T-helper 1 cell (primary cell): ENCODE data around the gene FAM193A.
"Not testable (repeated sequence)": the region's sequence is repeated elsewhere in the genome, so short reads cannot be mapped to it uniquely, and the experiment has no call there.

ENCODE experiments used
- DNase-seq, 5 donors: peaks; one replicate each; pipeline ENCODE4 v3.0.0-alpha.2; 2012 to 2020

Gene FAM193A

GRCh38 chr4:2731907-2732317, 195.5 kb downstream of the FAM193A start:
- no peak for DNase-seq

DNA sequence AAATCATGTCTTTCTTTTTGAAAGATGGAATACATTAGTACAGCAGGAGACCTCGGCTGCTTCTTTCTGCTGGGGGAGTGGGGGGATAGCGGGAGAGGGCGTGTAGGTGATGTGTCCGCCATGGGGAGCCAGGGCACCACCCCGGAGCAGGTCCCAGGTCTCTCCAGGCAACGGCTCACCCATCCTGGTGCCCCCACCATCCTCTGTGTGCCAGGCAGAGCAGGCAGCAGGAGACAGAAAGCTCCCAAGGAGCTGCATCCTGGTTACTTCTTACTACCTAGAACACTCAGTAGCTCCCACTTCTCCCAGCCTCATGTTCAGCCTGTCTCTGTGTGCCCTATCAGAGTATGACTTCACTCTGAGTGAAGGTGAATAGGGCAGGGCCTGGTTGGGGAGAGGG, 196.1 kb downstream of the FAM193A start:
- no peak for DNase-seq

GRCh38 chr4:2733001-2733843, 196.8 kb downstream of the FAM193A start:
- DNase-seq = no peak

- DNase-seq = no peak
These were observed 197.6 kb downstream of the FAM193A start for GRCh38 chr4:2733844-2734574.

DNA sequence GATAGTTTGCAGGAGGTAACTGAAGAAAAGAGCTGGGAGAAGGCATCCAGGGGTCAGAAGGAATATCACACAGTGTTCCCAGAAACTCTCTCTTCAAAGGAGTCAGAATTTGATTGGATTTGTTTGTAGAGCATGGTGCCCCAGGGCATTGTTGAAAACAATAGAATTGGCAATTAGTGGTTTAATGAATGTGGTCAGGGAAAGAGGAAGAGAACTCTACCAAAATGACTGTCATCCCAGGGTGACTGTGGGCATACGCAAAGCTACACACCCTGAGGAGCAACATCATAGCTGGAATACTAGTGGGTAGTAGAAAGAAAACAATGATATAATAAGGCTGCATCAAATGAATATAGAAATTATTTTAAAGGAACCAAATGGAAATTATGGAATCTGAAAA, 198.2 kb downstream of the FAM193A start:
- no peak for DNase-seq

DNA sequence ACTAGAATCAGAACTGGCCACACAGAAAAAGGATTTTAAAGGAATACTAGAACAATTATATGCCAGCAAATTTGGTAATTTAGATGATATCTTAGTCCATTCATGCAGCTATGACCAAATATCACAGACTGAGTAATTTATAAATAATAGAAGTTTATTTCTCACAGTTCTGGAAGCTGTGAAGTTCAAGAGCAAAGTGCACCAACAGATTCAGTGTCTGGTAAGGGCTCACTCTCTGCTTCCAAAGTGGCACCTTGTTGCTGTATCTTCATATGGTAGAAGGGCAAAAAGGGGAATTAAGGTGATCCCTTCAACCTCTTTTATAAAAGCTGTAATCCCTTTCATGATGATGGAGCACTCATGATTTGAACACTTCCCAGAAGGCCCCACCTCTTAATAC, 199.4 kb downstream of the FAM193A start:
- no peak for DNase-seq

DNA sequence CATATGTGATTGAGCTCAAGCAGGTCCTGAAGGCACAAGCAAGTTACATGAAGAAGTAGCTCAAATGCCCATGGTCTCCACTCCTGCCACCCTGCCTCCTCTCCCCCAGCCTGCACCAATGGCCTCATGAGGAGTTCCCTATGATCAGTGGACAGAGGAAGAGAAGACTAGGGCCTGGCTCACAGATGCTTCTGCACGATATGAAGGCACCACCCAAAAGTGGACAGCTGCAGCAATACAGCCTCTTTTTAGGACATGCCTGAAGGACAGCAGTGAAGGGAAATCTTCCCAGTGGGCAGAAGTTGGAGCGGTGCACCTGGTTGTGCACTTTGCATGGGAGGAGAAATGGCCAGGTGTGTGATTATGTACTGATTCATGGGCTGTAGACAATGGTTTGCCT, 201.8 kb downstream of the FAM193A start:
- not testable (repeated sequence) for DNase-seq

DNA sequence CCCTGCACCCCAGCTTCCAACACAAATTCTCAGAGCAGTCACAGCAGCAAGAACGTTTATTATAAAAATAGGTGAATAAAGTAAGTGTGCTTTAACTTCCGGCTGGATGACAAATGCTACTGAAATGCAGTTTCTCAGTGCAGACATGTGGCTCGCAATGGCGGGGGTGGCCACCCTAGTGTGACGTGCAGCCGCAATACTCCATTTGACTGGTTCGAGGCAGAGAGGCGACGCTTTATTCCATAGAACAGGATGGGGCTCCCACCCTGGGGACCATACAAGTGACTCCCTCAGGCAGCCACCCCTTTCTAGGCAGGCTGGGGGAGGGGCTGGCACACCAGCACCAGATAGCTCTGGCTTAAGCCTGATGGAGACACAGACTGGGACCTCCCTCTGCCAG, 205.2 kb downstream of the FAM193A start:
- DNase-seq = no peak

- no peak for DNase-seq
These were observed 205.8 kb downstream of the FAM193A start for GRCh38 chr4:2742081-2742822.

DNA sequence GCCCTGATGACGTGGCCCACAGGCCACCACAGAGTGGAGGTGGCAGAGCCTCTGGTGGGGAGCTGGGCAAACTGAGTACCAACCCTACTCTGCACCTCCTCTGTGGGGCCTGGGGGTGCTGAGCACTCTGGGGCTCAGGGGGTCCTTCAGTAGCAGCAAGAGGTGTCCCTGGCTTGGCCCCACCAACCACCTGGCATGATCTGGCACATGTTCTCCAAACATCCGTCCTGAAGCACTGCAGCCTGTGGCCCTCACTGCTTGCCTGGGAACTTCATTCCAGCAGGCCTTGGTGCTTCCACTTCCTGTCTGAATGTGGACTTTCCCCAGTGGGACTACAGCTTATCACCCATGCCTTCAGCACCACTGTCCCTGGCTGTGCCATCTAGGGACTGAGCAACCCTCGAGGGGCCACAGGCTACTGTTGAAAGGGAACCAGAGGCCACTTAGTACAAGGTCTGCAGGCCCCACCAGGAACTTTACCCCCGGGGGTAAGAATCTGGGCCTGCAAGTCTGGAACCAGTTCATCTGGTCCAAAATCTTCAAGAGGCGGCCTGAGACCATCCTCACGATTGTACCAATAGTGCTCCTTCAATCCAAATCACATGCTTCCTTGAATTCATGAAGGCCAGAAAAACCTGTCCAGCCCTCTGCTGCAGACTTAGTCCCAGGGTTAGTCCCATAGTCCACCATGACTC, 206.5 kb downstream of the FAM193A start:
- DNase-seq = no peak

GRCh38 chr4:2743518-2744445, 207.3 kb downstream of the FAM193A start:
- DNase-seq = no peak

- DNase-seq = no peak
These were observed 208.3 kb downstream of the FAM193A start for GRCh38 chr4:2744576-2745270.

- no peak for DNase-seq
These were observed 209.1 kb downstream of the FAM193A start for GRCh38 chr4:2745516-2745915.

- peak; percentile 69 to 95 (median 82) for DNase-seq
These were observed 209.7 kb downstream of the FAM193A start for GRCh38 chr4:2745981-2746806.

- peak in 1 of 5 donors; percentile 31 for DNase-seq
These were observed 210.6 kb downstream of the FAM193A start for GRCh38 chr4:2746891-2747695.

DNA sequence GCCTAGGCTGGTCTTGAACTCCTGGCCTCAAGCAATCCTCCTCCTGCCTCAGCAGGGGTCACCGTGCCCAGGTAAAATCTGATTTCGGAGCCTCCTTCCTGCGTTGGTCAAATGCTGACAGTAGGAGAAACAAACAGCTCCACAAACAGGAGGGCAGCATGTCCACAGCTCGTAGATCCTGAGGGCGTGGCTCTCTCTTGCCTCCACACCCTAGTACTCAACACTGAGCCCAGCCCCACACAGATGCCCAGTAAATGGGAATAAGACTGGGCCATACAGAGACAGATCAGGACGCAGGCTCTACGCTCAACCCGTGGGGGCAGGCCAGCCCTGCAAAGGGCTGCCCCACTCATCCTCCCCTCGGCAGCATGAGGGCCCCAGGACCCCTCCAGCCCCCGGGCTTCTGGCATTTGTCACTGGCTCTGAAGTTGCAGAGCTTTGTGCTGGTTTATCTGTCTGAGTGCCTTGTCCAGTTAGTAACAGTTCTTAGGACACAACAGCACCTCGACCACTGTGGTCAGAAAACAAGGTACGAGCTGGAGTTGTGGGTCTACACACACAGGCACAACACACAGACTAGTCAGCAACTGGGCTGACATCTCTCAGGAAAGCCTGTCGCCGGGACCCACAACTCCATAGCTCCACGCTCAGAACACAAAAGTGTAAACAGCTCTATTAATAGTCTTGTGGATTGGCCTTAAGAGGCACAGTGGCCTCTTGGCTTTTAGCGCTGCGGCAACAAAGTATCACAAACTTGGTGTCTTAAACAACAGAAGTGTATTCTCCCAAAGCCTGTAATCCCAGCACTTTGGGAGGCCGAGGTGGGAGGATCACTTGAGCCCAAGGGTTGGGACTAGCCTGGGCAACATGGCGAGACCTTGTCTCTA, 214.5 kb downstream of the FAM193A start:
- no peak for DNase-seq

GRCh38 chr4:2753436-2753835, 217.0 kb downstream of the FAM193A start:
- no peak for DNase-seq
